A673 (cell line): ENCODE results near the gene GPR160. TPM values are rescaled to one million over a fixed set of nuclear protein-coding genes. Genes with fewer than 3 reads are reported as not detected.

Source experiments
- BruUV-seq: library from RNA; stranded (reverse); fragments of 400-500 nt; replicated peaks from 2 replicates; lab custom pipeline; 2021; lab: Mats Ljungman, UMichigan
- CTCF ChIA-PET: fragments of 300-600 bp; sonication (Branson Sonifier 250); formaldehyde crosslinking; loops from one replicate; lab custom pipeline; 2022; ENCODE audit warnings: antibody characterized with exemption; lab: Charles Lee
- POLR2A ChIA-PET: fragments of 300-600 bp; sonication (Branson Sonifier 250); formaldehyde crosslinking; loops from one replicate; lab custom pipeline; 2022; ENCODE audit warnings: antibody characterized with exemption; ENCODE audit not compliant: low non-redundant PET; lab: Charles Lee
- DNase-seq: peaks from one replicate; pipeline ENCODE4 v3.0.0-alpha.2; 2015; ENCODE audit warnings: low spot score
- H3K27ac ChIP-seq: fragments of 200-600 bp; sonication (generic); 2 replicates; pipeline ENCODE4 v1.5.1; 2016; ENCODE audit warnings: mixed run types, low read depth, mild to moderate bottlenecking, mixed read lengths, antibody characterized with exemption, low read length; ENCODE audit not compliant: poor library complexity, severe bottlenecking
- H3K27me3 ChIP-seq: fragments of 200-600 bp; sonication (generic); replicated peaks from 2 replicates; pipeline ENCODE4 v1.6.1; 2017; ENCODE audit warnings: mixed run types, low read depth, mild to moderate bottlenecking, mixed read lengths, antibody characterized with exemption, low read length; ENCODE audit not compliant: insufficient read depth, poor library complexity
- H3K36me3 ChIP-seq: fragments of 200-600 bp; sonication (generic); 2 replicates; pipeline ENCODE4 v1.6.1; 2016; ENCODE audit warnings: mixed run types, mild to moderate bottlenecking, mixed read lengths, antibody characterized with exemption, low read length; ENCODE audit not compliant: insufficient read depth, poor library complexity, severe bottlenecking
- H3K4me1 ChIP-seq: fragments of 200-600 bp; sonication (generic); 2 replicates; pipeline ENCODE4 v1.6.1; 2017; ENCODE audit warnings: mixed run types, mild to moderate bottlenecking, mixed read lengths, antibody characterized with exemption, low read length; ENCODE audit not compliant: insufficient read depth, poor library complexity, severe bottlenecking
- H3K4me3 ChIP-seq: fragments of 200-600 bp; sonication (generic); 2 replicates; pipeline ENCODE4 v1.5.1; 2016; ENCODE audit warnings: low read depth, mixed run types, mild to moderate bottlenecking, mixed read lengths, low read length; ENCODE audit not compliant: poor library complexity, severe bottlenecking
- H3K9me3 ChIP-seq: fragments of 200-600 bp; sonication (generic); 2 replicates; pipeline ENCODE4 v1.6.1; 2016; ENCODE audit warnings: mixed run types, low read depth, mild to moderate bottlenecking, mixed read lengths, antibody characterized with exemption, low read length; ENCODE audit not compliant: poor library complexity, severe bottlenecking
- CTCF ChIP-seq: fragments of 300-800, 200-600 bp; sonication (generic); conservative IDR thresholded peaks from 2 replicates; pipeline ENCODE4 v1.5.1; 2017; ENCODE audit warnings: low read depth, mild to moderate bottlenecking, antibody characterized with exemption, low read length, moderate library complexity, mixed read lengths
- EZH2 ChIP-seq: fragments of 200-600 bp; sonication (generic); IDR thresholded peaks from 2 replicates; pipeline ENCODE4 v1.6.1; 2017; ENCODE audit warnings: borderline replicate concordance, low read depth, mild to moderate bottlenecking, mixed read lengths, antibody characterized with exemption, low read length; ENCODE audit not compliant: poor library complexity, severe bottlenecking
- intact Hi-C: fragments of 100-400 bp; cut with micrococcal nuclease; formaldehyde crosslinking; loops from one replicate; pipeline ENCODE4 v1.10.0; 2022; ENCODE audit not compliant: unreplicated experiment
- total RNA-seq: library from RNA; stranded (reverse); gene quantifications from 2 replicates; pipeline ENCODE4 v1.2.3, GENCODE V29; 2021

The GPR160 gene
- total RNA-seq, 1 experiment from 2014 or later = 11.2 TPM

DNA sequence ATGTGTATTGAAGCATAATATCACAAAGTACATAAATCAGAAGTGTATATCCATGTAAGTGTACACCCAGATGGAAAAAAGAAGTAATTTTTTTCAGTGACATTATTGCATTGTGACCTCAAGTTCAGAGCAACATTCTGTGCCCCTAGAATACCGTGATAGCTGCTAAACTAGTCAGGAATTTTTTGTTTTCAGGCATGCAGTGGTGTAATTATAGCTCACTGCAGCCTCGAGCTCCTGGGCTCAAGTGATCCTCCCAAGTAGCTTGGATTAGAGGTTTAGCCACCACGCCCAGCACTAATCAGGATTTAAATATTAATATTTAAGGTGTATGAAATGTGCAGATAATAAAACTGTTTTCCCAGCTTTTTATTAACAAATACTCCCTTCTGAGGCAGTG is 45.6 kb upstream of the GPR160 start:
- no peaks in the 10 kb centered on the region for H3K27me3 ChIP-seq
- no peak overlapping the region for H3K4me3 ChIP-seq
- ChIA-PET CTCF (no interaction called here), POLR2A (no interaction called here)
- no peaks in the 10 kb centered on the region for H3K4me1 ChIP-seq
- no peak for DNase-seq
- intact Hi-C loops = no loop called here
- BruUV-seq = no TSS peak
- H3K9me3 ChIP-seq = no peaks in the 10 kb centered on the region
- no peak overlapping the region for H3K27ac ChIP-seq
- TF ChIP-seq EZH2 (no peak), CTCF (no peak)
- H3K36me3 ChIP-seq = peaks cover 65% of the 10 kb centered on the region

GRCh38 chr3:169992781-169993180 is 45.0 kb upstream of the GPR160 start:
- DNase-seq = no peak
- Histone ChIP-seq H3K27ac (no peak overlapping the region), H3K4me3 (no peak overlapping the region), H3K36me3 (peaks cover 58% of the 10 kb centered on the region), H3K27me3 (no peaks in the 10 kb centered on the region), H3K9me3 (no peaks in the 10 kb centered on the region), H3K4me1 (no peaks in the 10 kb centered on the region)
- ChIA-PET CTCF (no interaction called here), POLR2A (no interaction called here)
- no peak for TF ChIP-seq EZH2
- no peak for TF ChIP-seq CTCF
- intact Hi-C loops = no loop called here
- BruUV-seq = TSS peak; percentile 79

DNA sequence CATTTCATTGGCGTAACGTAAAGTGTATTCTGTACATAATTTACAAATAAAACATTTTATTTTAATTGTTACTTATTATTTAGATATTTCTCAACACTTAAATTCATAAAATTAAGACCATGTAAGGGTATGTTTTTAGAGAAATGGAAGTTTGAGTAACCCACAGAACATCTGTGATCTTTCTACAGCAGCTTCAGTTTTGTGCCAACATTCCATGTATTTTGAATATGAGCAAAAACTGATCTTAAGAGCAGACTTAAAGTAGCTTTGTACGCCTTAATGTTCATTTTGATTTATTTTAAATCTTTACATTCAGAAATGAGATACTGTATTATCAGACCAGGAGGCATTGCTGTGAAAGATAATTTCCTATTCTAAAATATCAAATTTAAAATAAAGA is 44.0 kb upstream of the GPR160 start:
- intact Hi-C loops = no loop called here
- no peak overlapping the region for H3K27ac ChIP-seq
- no peaks in the 10 kb centered on the region for H3K27me3 ChIP-seq
- peaks cover 49% of the 10 kb centered on the region for H3K36me3 ChIP-seq
- H3K4me1 ChIP-seq = no peaks in the 10 kb centered on the region
- POLR2A ChIA-PET = no interaction called here
- DNase-seq = no peak
- CTCF ChIA-PET = no interaction called here
- BruUV-seq = no TSS peak
- no peaks in the 10 kb centered on the region for H3K9me3 ChIP-seq
- no peak for TF ChIP-seq EZH2
- TF ChIP-seq CTCF = no peak
- no peak overlapping the region for H3K4me3 ChIP-seq
